ENCODE measurements around the gene GUCA2A. TPM values are rescaled to one million over a fixed set of nuclear protein-coding genes. Genes with fewer than 3 reads are reported as not detected.

GUCA2A gene
- total and polyA plus RNA-seq, 9 of the 15 experiments (the other 6 are each of a cell fraction or from before 2014, with no cell fraction given): not detected

- no peaks in the 10 kb centered on the region for H3K4me1 ChIP-seq (replicated peaks in 1 of 2; ENCODE audit: control insufficient read depth in 2 of 2, insufficient read depth in 2 of 2, low read length in 2 of 2)
- no TSS peak for BruUV-seq (replicated peaks)
- H3K9me3 ChIP-seq (replicated peaks; ENCODE audit: control insufficient read depth, insufficient read depth, low read depth, low read length): no peaks in the 10 kb centered on the region
- H3K9ac ChIP-seq (ENCODE audit: insufficient read depth in 1 of 2, low read depth in 2 of 2, low read length in 2 of 2): no peak overlapping the region
- ChIA-PET CTCF (ENCODE audit: low intra/inter-chr PET ratio) (no interaction called here), POLR2A (no interaction called here)
- H3K27ac ChIP-seq (ENCODE audit: extremely low read depth, low read depth, low read length): no peak overlapping the region
- 92% methylated on average over 6 of the region's 6 CpGs for WGBS (ENCODE audit: insufficient coverage, low coverage, missing lambda C conversion rate)
- no peak overlapping the region for H3K4me3 ChIP-seq
- in situ Hi-C loops (cut with MboI): no loop called here
- no peak for TF ChIP-seq ZFP36 (IDR thresholded peaks at IDR 0.05; ENCODE audit: low read depth, low read length, partially characterized antibody)
- no peak for TF ChIP-seq BMI1 (IDR thresholded peaks at IDR 0.05; ENCODE audit: low read length)
- TF ChIP-seq STAT5B (CRISPR knock-in tag; IDR thresholded peaks at IDR 0.05): no peak
- TF ChIP-seq, protein P1, sequence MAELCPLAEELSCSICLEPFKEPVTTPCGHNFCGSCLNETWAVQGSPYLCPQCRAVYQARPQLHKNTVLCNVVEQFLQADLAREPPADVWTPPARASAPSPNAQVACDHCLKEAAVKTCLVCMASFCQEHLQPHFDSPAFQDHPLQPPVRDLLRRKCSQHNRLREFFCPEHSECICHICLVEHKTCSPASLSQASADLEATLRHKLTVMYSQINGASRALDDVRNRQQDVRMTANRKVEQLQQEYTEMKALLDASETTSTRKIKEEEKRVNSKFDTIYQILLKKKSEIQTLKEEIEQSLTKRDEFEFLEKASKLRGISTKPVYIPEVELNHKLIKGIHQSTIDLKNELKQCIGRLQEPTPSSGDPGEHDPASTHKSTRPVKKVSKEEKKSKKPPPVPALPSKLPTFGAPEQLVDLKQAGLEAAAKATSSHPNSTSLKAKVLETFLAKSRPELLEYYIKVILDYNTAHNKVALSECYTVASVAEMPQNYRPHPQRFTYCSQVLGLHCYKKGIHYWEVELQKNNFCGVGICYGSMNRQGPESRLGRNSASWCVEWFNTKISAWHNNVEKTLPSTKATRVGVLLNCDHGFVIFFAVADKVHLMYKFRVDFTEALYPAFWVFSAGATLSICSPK (IDR thresholded peaks at IDR 0.05; ENCODE audit: borderline replicate concordance): no peak
- no peak for TF ChIP-seq ZZZ3 (IDR thresholded peaks at IDR 0.05)
- no peak for TF ChIP-seq HNRNPLL (IDR thresholded peaks at IDR 0.05; ENCODE audit: low read depth, low read length, poor library complexity, severe bottlenecking)
- no peak for TF ChIP-seq PHF8 (IDR thresholded peaks at IDR 0.05; ENCODE audit: borderline replicate concordance, low read length)
- TF ChIP-seq ZNF253 (CRISPR knock-in tag; conservative IDR thresholded peaks at IDR 0.05): no peak
- TF ChIP-seq CBX2 (IDR thresholded peaks at IDR 0.05; ENCODE audit: insufficient read depth, low read length, poor library complexity, severe bottlenecking): no peak
- TF ChIP-seq ZNF384 (IDR thresholded peaks at IDR 0.05; ENCODE audit: low read depth, low read length): no peak
- H3K9me1 ChIP-seq (ENCODE audit: control insufficient read depth, insufficient read depth, low read length): no peaks in the 10 kb centered on the region
- ATAC-seq (no peak), FAIRE-seq (no peak), DNase-seq (ENCODE audit: extremely low read depth in 1 of 4, low spot score in 3 of 4) (no peak)
- H2AFZ ChIP-seq (ENCODE audit: low read depth, low read length): no peak overlapping the region
- no peaks in the 10 kb centered on the region for H4K20me1 ChIP-seq (replicated peaks; ENCODE audit: control insufficient read depth, insufficient read depth, low read length)
- no peaks in the 10 kb centered on the region for H3K27me3 ChIP-seq (ENCODE audit: control insufficient read depth in 2 of 2, insufficient read depth in 2 of 2, low read length in 2 of 2)
- H3K36me3 ChIP-seq (ENCODE audit: control insufficient read depth, insufficient read depth, low read length): peaks cover 76% of the 10 kb centered on the region
- no peak overlapping the region for H3K4me2 ChIP-seq (ENCODE audit: insufficient read depth, low read length)
- H3K79me2 ChIP-seq (ENCODE audit: control insufficient read depth, insufficient read depth, low read length): no peaks in the 10 kb centered on the region
- intact Hi-C loops (cut with micrococcal nuclease): no loop called here
Measured at GRCh38 chr1:42189931-42190853, 25.6 kb upstream of the GUCA2A start.

Measured in K562 (cell line).